ENCODE measurements around the gene CDC7.

The CDC7 gene

GRCh38 chr1:91559838-91560565 is 59.4 kb downstream of the CDC7 start:
- Histone ChIP-seq H2AFZ (ENCODE audit: low read depth, low read length, severe bottlenecking) (no peak overlapping the region), H4K20me1 (ENCODE audit: low read depth, low read length) (no peaks in the 10 kb centered on the region), H3F3A (ENCODE audit: insufficient read depth) (no peaks in the 10 kb centered on the region), H3K4me3 (ENCODE audit: insufficient read depth, low read length, poor library complexity, severe bottlenecking) (no peak overlapping the region), H3K9me3 (ENCODE audit: insufficient read depth, low read length) (no peaks in the 10 kb centered on the region), H3K36me3 (ENCODE audit: low read length) (no peaks in the 10 kb centered on the region), H3K4me2 (ENCODE audit: low read depth, low read length, poor library complexity, severe bottlenecking) (no peak overlapping the region), H3K79me2 (ENCODE audit: insufficient read depth, low read length) (no peaks in the 10 kb centered on the region), H3K9ac (ENCODE audit: low read length) (no peak overlapping the region), H3K27ac (ENCODE audit: low read depth, low read length) (no peak overlapping the region), H3K9me2 (replicated peaks; ENCODE audit: insufficient read depth, low read length) (no peaks in the 10 kb centered on the region), H3K27me3 (ENCODE audit: low read length) (no peaks in the 10 kb centered on the region)
- TF ChIP-seq EZH2phosphoT487 (conservative IDR thresholded peaks at IDR 0.05; ENCODE audit: low read length) (no peak), CTCF (IDR thresholded peaks at IDR 0.05; ENCODE audit: insufficient read depth, low read length, poor library complexity, severe bottlenecking) (no peak)

GRCh38 chr1:91564888-91565701 is 64.4 kb downstream of the CDC7 start:
- no peak overlapping the region for H2AFZ ChIP-seq (ENCODE audit: low read depth, low read length, severe bottlenecking)
- no peaks in the 10 kb centered on the region for H3F3A ChIP-seq (ENCODE audit: insufficient read depth)

GRCh38 chr1:91567583-91567982 is 66.9 kb downstream of the CDC7 start:
- H3K79me2 ChIP-seq (ENCODE audit: insufficient read depth, low read length) = no peaks in the 10 kb centered on the region
- TF ChIP-seq EZH2phosphoT487 (conservative IDR thresholded peaks at IDR 0.05; ENCODE audit: low read length) (no peak), CTCF (IDR thresholded peaks at IDR 0.05; ENCODE audit: insufficient read depth, low read length, poor library complexity, severe bottlenecking) (no peak)
- no peak overlapping the region for H3K27ac ChIP-seq (ENCODE audit: low read depth, low read length)

More at GRCh38 chr1:91564888-91565701, 64.4 kb downstream of the CDC7 start:
- Histone ChIP-seq H3K27me3 (ENCODE audit: low read length) (no peaks in the 10 kb centered on the region), H3K9me2 (replicated peaks; ENCODE audit: insufficient read depth, low read length) (no peaks in the 10 kb centered on the region), H3K9ac (ENCODE audit: low read length) (no peak overlapping the region), H3K36me3 (ENCODE audit: low read length) (no peaks in the 10 kb centered on the region), H3K27ac (ENCODE audit: low read depth, low read length) (no peak overlapping the region), H3K4me2 (ENCODE audit: low read depth, low read length, poor library complexity, severe bottlenecking) (no peak overlapping the region), H3K9me3 (ENCODE audit: insufficient read depth, low read length) (no peaks in the 10 kb centered on the region), H4K20me1 (ENCODE audit: low read depth, low read length) (no peaks in the 10 kb centered on the region), H3K79me2 (ENCODE audit: insufficient read depth, low read length) (no peaks in the 10 kb centered on the region), H3K4me3 (ENCODE audit: insufficient read depth, low read length, poor library complexity, severe bottlenecking) (no peak overlapping the region)
- TF ChIP-seq EZH2phosphoT487 (conservative IDR thresholded peaks at IDR 0.05; ENCODE audit: low read length) = no peak
- TF ChIP-seq CTCF (IDR thresholded peaks at IDR 0.05; ENCODE audit: insufficient read depth, low read length, poor library complexity, severe bottlenecking) = no peak

More at GRCh38 chr1:91567583-91567982, 66.9 kb downstream of the CDC7 start:
- Histone ChIP-seq H4K20me1 (ENCODE audit: low read depth, low read length) (no peaks in the 10 kb centered on the region), H3K9ac (ENCODE audit: low read length) (no peak overlapping the region), H3K36me3 (ENCODE audit: low read length) (no peaks in the 10 kb centered on the region), H3K4me3 (ENCODE audit: insufficient read depth, low read length, poor library complexity, severe bottlenecking) (no peak overlapping the region), H3K9me2 (replicated peaks; ENCODE audit: insufficient read depth, low read length) (no peaks in the 10 kb centered on the region), H3K4me2 (ENCODE audit: low read depth, low read length, poor library complexity, severe bottlenecking) (no peak overlapping the region), H3K9me3 (ENCODE audit: insufficient read depth, low read length) (no peaks in the 10 kb centered on the region), H2AFZ (ENCODE audit: low read depth, low read length, severe bottlenecking) (no peak overlapping the region), H3F3A (ENCODE audit: insufficient read depth) (no peaks in the 10 kb centered on the region), H3K27me3 (ENCODE audit: low read length) (no peaks in the 10 kb centered on the region)

Data from SU-DHL-6 (cell line).